Subcutaneous adipose tissue (tissue), 4 donors: Measurements from ENCODE around the gene SLC16A8. TPM values are rescaled to one million over a fixed set of nuclear protein-coding genes. Genes with fewer than 3 reads are reported as not detected.

Experiments used
- total RNA-seq, 4 donors: library from RNA; depleted of rRNA; stranded (reverse); fragments of >200 nt; gene quantifications; one replicate each; pipeline ENCODE4 v1.1.0, GENCODE V29; 2016
- TF ChIP-seq, protein P1 (sequence below): fragments of 450-650 bp; IDR thresholded peaks from one replicate; pipeline ENCODE4 v1.5.1; 2016; ENCODE audit warnings: low read depth, mild to moderate bottlenecking, control low read depth, antibody characterized with exemption, moderate library complexity

The SLC16A8 gene
- total RNA-seq, 4 donors from 2014 or later = 0.17 to 0.66 TPM; not detected in 2

GRCh38 chr22:38036392-38037062, 47.5 kb downstream of the SLC16A8 start:
- TF ChIP-seq, protein P1, sequence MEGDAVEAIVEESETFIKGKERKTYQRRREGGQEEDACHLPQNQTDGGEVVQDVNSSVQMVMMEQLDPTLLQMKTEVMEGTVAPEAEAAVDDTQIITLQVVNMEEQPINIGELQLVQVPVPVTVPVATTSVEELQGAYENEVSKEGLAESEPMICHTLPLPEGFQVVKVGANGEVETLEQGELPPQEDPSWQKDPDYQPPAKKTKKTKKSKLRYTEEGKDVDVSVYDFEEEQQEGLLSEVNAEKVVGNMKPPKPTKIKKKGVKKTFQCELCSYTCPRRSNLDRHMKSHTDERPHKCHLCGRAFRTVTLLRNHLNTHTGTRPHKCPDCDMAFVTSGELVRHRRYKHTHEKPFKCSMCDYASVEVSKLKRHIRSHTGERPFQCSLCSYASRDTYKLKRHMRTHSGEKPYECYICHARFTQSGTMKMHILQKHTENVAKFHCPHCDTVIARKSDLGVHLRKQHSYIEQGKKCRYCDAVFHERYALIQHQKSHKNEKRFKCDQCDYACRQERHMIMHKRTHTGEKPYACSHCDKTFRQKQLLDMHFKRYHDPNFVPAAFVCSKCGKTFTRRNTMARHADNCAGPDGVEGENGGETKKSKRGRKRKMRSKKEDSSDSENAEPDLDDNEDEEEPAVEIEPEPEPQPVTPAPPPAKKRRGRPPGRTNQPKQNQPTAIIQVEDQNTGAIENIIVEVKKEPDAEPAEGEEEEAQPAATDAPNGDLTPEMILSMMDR = no peak

DNA sequence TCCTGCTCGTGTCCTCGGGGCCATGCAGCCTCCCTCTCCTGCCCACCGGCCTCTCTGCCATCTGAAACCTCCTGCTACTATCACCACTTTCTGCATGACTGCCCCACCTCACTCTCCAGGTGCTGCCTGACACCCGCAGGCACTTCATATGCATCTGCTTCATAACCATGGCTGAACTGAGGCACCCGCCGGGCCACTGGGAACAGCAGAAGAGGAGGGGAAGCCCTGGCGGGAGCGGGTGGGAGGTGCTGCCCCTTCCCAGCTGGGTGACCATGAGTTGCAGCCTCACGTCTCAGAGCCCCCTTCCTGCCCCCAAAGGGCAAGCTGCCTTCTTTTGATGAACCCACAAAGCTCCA, 48.5 kb downstream of the SLC16A8 start:
- TF ChIP-seq, protein P1 = no peak

GRCh38 chr22:38034884-38035529, 49.0 kb downstream of the SLC16A8 start:
- TF ChIP-seq, protein P1 = no peak

DNA sequence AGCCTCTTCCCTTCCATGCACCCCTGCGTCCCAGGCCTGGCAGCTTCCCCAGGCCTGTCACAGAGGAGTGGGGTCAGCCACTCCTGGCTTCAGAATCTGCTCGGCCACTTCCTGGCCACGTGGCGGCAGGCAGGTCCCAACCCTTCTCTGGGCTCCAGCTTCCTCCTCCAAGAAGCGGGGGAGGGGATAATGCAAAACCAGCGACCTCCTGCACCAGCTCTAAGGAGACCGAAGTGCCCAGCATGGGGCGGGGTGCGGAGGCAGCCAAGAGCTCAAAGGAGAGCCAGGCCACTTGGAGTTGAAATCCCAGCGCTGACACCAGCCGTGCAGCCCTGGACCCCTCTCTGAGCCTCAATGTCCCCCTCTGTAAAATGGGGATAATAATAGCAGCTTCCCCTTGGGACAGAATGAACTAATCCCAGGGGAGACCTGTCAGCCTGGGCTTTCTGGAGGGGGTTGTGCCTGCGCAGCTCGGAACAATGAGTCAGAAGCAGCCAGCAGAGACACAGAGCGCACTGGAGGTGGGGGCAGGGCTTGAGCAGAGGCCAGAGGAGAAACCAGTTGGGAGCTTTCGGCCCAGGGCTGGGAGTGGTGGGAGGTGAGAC, 49.6 kb downstream of the SLC16A8 start:
- TF ChIP-seq, protein P1 = no peak

DNA sequence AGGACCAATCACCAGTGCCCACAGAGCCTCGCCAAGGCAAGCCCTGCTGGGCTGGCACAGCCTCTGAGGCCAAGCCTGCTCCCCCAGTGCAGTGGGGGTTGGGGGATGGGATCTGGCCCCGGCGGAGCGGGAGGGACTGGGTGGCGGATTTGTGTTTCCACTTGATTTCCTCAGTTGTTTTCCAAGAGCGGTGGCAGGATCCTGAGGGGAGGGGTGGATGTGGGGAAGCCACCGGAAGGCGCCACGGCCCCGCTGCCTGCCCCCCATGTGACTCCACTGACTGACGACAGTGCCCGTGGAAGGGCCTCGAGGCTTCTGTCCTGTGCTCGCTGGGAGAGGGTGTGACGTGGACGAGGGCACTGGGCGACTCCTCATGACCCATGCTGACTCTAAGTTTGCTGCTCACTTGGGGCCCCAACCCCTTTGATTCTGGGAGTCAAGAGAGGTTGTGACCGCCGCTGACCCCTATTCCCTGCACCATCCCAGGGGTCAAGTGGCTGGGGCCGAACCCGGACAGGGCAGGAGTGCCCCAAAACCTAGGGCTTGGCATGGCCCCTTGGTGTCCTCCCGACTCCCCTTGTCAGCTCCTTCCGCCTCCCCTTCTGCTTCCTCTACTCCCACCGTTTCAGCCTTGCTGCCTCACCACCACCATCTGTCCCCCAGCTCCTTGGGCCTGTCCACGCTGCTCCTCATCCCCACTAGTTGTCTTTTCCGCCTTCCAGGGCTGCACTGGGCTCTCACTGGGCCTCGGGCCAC, 50.3 kb downstream of the SLC16A8 start:
- TF ChIP-seq, protein P1 = no peak

- TF ChIP-seq, protein P1 = no peak
Observed at GRCh38 chr22:38032681-38033521, 51.1 kb downstream of the SLC16A8 start.
